ENCODE measurements around the gene DNM1. TPM values are rescaled to one million over a fixed set of nuclear protein-coding genes. Genes with fewer than 3 reads are reported as not detected.

DNM1 gene
- total RNA-seq, 1 donor from 2014 or later, result 84.0 TPM

- TF ChIP-seq CTCF (conservative IDR thresholded peaks at IDR 0.05), result no peak
- H3K4me3 Mint-ChIP-seq, result no peak overlapping the region
Observed at GRCh38 chr9:128304136-128304970, 101.2 kb downstream of the DNM1 start.

More at GRCh38 chr9:128304136-128304970, 101.2 kb downstream of the DNM1 start:
- H3K9me3 Mint-ChIP-seq, result no peaks in the 10 kb centered on the region
- H3K27ac Mint-ChIP-seq (ENCODE audit: unreplicated experiment), result peak overlapping the region; percentile 28
- DNase-seq (ENCODE audit: low read depth, low spot score), result no peak
- peaks cover 2% of the 10 kb centered on the region for H3K36me3 Mint-ChIP-seq (ENCODE audit: low read depth)
- no peaks in the 10 kb centered on the region for H3K4me1 Mint-ChIP-seq
- no peaks in the 10 kb centered on the region for H3K27me3 Mint-ChIP-seq (ENCODE audit: low read depth)

Small RNA genes lying within 50 kb of the gene (microRNA-seq; reads per million reads assigned to microRNA genes)
- 4,028 reads per million, percentile 90 among the genes with 10 or more reads in this experiment for gene MIR199B
- 8.9 reads per million, percentile 14 among the genes with 10 or more reads in this experiment for gene MIR3154

Other genes starting within 250 kb of the DNM1 start
- gene EEIG1, start 222.4 kb upstream of the DNM1 start, total RNA-seq, result 53.5 and 71.1 TPM in 2 replicates
- 9.8 and 11.8 TPM in 2 replicates for gene NAIF1, start 136.1 kb upstream of the DNM1 start, total RNA-seq
- gene SLC25A25, start 135.1 kb upstream of the DNM1 start, total RNA-seq, result 13.9 and 16.8 TPM in 2 replicates
- 63.2 and 72.2 TPM in 2 replicates for gene PTGES2, start 75.7 kb upstream of the DNM1 start, total RNA-seq
- gene LCN2, start 53.9 kb upstream of the DNM1 start, total RNA-seq, result not detected in 2 replicates
- gene BBLN, start 43.1 kb upstream of the DNM1 start, total RNA-seq, result 80.6 and 82.5 TPM in 2 replicates
- gene CIZ1, start 11.8 kb upstream of the DNM1 start, total RNA-seq, result 201 and 226 TPM in 2 replicates
- gene GOLGA2, start 72.6 kb downstream of the DNM1 start, total RNA-seq, result 56.9 and 64.1 TPM in 2 replicates
- 17.1 and 20.7 TPM in 2 replicates for gene SWI5, start 72.9 kb downstream of the DNM1 start, total RNA-seq
- gene TRUB2, start 119.1 kb downstream of the DNM1 start, total RNA-seq, result 33.4 and 35.0 TPM in 2 replicates
- 50.8 and 51.0 TPM in 2 replicates for gene COQ4, start 119.5 kb downstream of the DNM1 start, total RNA-seq
- gene SLC27A4, start 137.1 kb downstream of the DNM1 start, total RNA-seq, result 43.0 and 45.6 TPM in 2 replicates
- gene URM1, start 168.0 kb downstream of the DNM1 start, total RNA-seq, result 69.9 and 73.2 TPM in 2 replicates
- 49.7 and 56.4 TPM in 2 replicates for gene CERCAM, start 217.5 kb downstream of the DNM1 start, total RNA-seq

All from neural crest cell (in vitro differentiated cells).